Skin epidermis (tissue), 12 donors: Measurements from ENCODE around the gene TPM3.
"Not testable (repeated sequence)": the region's sequence is repeated elsewhere in the genome, so short reads cannot be mapped to it uniquely, and the experiment has no call there.

Experiments
- H3K27ac ChIP-seq, 21 experiments: fragments of 200-600 bp; sonication (generic) in 11 of 21; one replicate each; pipeline ENCODE4 v1.5.0; 2020; ENCODE audit warnings: mild to moderate bottlenecking in 3 of 21, inconsistent platforms in 2 of 21, moderate library complexity in 2 of 21
- H3K4me3 ChIP-seq, 7 experiments: fragments of 200-600 bp; sonication (generic) in 2 of 7; one replicate each; pipeline ENCODE4 v1.5.0; 2020; ENCODE audit warnings: inconsistent platforms in 2 of 7, mild to moderate bottlenecking in 2 of 7, moderate library complexity in 1 of 7

TPM3 gene

GRCh38 chr1:154137888-154138287, 54.0 kb downstream of the TPM3 start:
- Histone ChIP-seq H3K27ac (no peak overlapping the region), H3K4me3 (no peak overlapping the region)

DNA sequence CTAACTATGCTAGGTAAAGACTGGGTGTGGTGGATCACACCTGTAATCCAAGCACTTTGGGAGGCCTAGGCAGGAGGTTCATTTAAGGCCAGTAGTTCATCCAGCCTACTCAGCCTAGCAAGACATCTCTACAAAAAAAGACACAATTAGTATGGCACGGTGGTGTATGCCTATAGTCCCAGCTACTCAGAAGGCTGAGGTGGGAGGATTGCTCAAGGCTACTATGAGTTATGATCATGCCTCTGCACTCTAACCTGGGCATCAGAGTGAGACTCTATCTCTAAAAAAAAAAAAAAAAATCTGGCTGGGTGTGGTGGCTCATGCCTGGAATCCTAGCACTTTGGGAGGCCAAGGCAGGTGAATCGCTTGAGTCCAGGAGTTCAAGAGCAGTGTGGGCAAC, 58.6 kb downstream of the TPM3 start:
- Histone ChIP-seq H3K4me3 (no peak overlapping the region), H3K27ac (no peak overlapping the region)

DNA sequence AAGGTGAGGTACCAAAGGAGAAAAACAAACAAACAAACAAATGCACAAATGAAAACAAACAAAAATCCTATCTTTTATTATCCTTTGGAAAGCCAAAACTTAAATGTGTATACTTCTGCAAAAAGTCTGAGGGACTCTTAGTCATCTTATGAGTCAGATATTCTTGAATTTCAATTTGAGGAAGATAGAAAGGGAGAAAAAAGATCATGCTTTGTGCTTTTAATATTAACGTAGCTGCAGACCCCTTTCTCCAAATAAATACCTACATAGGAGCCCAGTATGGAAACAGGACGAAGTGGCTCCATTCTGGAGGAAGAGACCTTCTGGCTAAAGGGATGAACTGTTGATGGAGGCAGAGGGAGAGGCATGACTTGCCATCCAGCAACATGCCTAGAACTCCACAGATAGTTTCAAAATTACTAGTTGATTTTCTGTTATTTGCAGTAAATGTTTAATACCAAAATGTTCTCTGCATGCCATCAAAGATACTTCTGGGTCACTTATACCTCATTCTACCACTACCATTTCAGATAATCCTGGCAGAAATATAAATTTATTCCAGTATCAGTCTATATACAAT, 62.4 kb downstream of the TPM3 start:
- H3K27ac ChIP-seq = no peak overlapping the region

DNA sequence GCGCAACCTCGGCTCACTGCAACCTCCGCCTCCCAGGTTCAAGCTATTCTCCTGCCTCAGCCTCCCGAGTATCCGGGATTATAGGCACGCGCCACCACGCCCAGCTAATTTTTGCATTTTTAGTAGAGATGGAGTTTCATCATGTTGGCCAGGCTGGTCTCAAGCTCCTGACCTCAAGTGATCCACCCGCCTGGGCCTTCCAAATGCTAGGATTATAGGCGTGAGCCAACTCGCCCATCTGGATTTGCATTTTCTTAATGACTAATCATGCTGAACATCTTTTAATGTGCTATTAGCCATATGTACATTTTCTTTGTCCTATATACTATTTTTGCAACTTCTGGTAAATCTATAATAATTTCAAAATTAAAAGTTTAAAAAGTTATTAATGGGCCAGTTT, 68.7 kb downstream of the TPM3 start:
- not testable (repeated sequence) for H3K4me3 ChIP-seq, H3K27ac ChIP-seq

More for the DNA sequence above, 62.4 kb downstream of the TPM3 start:
- no peak overlapping the region for H3K4me3 ChIP-seq

DNA sequence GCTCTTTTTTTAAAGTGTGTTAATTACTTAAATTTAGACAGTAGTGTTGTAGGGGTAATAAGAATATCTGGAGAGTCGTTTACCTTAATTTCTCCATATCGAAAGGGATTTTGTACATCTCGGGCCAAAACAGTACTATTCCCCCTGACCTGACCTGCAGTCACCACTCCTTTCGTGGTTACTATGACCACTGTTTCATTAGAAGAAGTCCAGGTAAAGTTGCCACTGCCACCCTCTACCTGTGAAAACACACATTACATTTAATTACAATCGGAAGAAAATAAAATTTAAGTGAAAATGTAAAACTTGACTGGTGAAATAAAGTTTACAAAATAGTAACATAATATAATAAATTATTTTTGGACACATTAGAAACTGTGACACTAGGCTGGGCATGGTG, 74.3 kb downstream of the TPM3 start:
- no peak overlapping the region for H3K27ac ChIP-seq

DNA sequence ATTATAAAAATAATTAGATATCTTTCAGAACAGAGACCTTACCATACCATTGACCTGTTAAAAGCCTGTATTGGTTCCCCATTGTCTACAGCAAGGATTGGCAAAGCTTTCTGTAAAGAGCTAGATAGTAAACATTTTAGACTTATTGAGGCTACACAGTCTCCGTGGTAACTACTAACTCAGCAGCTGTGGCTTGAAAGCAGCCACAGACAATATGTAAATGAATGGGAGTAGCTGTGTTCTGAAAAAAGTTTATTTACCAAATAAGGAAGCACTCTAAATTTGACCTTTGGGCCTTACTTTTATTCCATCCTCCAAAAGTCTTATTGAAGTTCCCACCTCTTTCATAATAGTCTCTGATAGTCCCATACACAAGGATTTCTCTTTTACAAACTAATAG, 76.7 kb downstream of the TPM3 start:
- Histone ChIP-seq H3K4me3 (no peak overlapping the region), H3K27ac (no peak overlapping the region)

More for the DNA sequence above, 74.3 kb downstream of the TPM3 start:
- no peak overlapping the region for H3K4me3 ChIP-seq
